Measurements from ENCODE around the gene ZNF142.

Gene ZNF142

GRCh38 chr2:218671654-218672566, 12.5 kb upstream of the ZNF142 start, which contains the start of the genes RNF25 and STK36:
Gene RNF25 (minus strand): TSS chr2:218672002. CDS start chr2:218671970, 32 bp downstream.
Gene STK36 (plus strand): TSS chr2:218672086. CDS start chr2:218672830, 744 bp downstream.
- no peaks in the 10 kb centered on the region for H3K9me3 ChIP-seq (ENCODE audit: control insufficient read depth, insufficient read depth, low read length)
- H3K36me3 ChIP-seq (ENCODE audit: control insufficient read depth, insufficient read depth, low read length), result peaks cover 10% of the 10 kb centered on the region
- no peaks in the 10 kb centered on the region for H3K27me3 ChIP-seq (ENCODE audit: control insufficient read depth, insufficient read depth, low read length)
- peak within 1 kb of the TSS; percentile 94 for H3K9ac ChIP-seq (ENCODE audit: low read depth, low read length)
- H3K4me3 ChIP-seq (ENCODE audit: low read depth, low read length), result peak within 1 kb of the TSS; percentile 99
- H3K4me1 ChIP-seq (ENCODE audit: control insufficient read depth, insufficient read depth, low read length), result no peaks in the 10 kb centered on the region

- H3K27me3 ChIP-seq (ENCODE audit: control insufficient read depth, insufficient read depth, low read length), result no peaks in the 10 kb centered on the region
- no peaks in the 10 kb centered on the region for H3K9me3 ChIP-seq (ENCODE audit: control insufficient read depth, insufficient read depth, low read length)
- no peaks in the 10 kb centered on the region for H3K4me1 ChIP-seq (ENCODE audit: control insufficient read depth, insufficient read depth, low read length)
- H3K4me3 ChIP-seq (ENCODE audit: low read depth, low read length), result peak overlapping the region; percentile 99
- H3K9ac ChIP-seq (ENCODE audit: low read depth, low read length), result peak overlapping the region; percentile 94
- peaks cover 15% of the 10 kb centered on the region for H3K36me3 ChIP-seq (ENCODE audit: control insufficient read depth, insufficient read depth, low read length)
Observed at GRCh38 chr2:218671097-218671653, 11.8 kb upstream of the ZNF142 start.

GRCh38 chr2:218664653-218665052, 5.2 kb upstream of the ZNF142 start:
- Histone ChIP-seq H3K4me1 (ENCODE audit: control insufficient read depth, insufficient read depth, low read length) (peaks cover 2% of the 10 kb centered on the region), H3K9me3 (ENCODE audit: control insufficient read depth, insufficient read depth, low read length) (no peaks in the 10 kb centered on the region), H3K4me3 (ENCODE audit: low read depth, low read length) (no peak overlapping the region), H3K9ac (ENCODE audit: low read depth, low read length) (no peak overlapping the region), H3K27me3 (ENCODE audit: control insufficient read depth, insufficient read depth, low read length) (no peaks in the 10 kb centered on the region), H3K36me3 (ENCODE audit: control insufficient read depth, insufficient read depth, low read length) (peaks cover 48% of the 10 kb centered on the region)

- Histone ChIP-seq H3K27me3 (ENCODE audit: control insufficient read depth, insufficient read depth, low read length) (no peaks in the 10 kb centered on the region), H3K36me3 (ENCODE audit: control insufficient read depth, insufficient read depth, low read length) (peaks cover 48% of the 10 kb centered on the region), H3K4me1 (ENCODE audit: control insufficient read depth, insufficient read depth, low read length) (peaks cover 2% of the 10 kb centered on the region), H3K4me3 (ENCODE audit: low read depth, low read length) (no peak overlapping the region), H3K9me3 (ENCODE audit: control insufficient read depth, insufficient read depth, low read length) (no peaks in the 10 kb centered on the region), H3K9ac (ENCODE audit: low read depth, low read length) (no peak overlapping the region)
Observed at GRCh38 chr2:218663901-218664300, 4.5 kb upstream of the ZNF142 start.

GRCh38 chr2:218662827-218663226, 3.4 kb upstream of the ZNF142 start:
- H3K4me3 ChIP-seq (ENCODE audit: low read depth, low read length), result no peak overlapping the region
- no peaks in the 10 kb centered on the region for H3K27me3 ChIP-seq (ENCODE audit: control insufficient read depth, insufficient read depth, low read length)
- no peak overlapping the region for H3K9ac ChIP-seq (ENCODE audit: low read depth, low read length)
- no peaks in the 10 kb centered on the region for H3K9me3 ChIP-seq (ENCODE audit: control insufficient read depth, insufficient read depth, low read length)
- peaks cover 2% of the 10 kb centered on the region for H3K4me1 ChIP-seq (ENCODE audit: control insufficient read depth, insufficient read depth, low read length)
- H3K36me3 ChIP-seq (ENCODE audit: control insufficient read depth, insufficient read depth, low read length), result peaks cover 45% of the 10 kb centered on the region

- peaks cover 41% of the 10 kb centered on the region for H3K36me3 ChIP-seq (ENCODE audit: control insufficient read depth, insufficient read depth, low read length)
- H3K9me3 ChIP-seq (ENCODE audit: control insufficient read depth, insufficient read depth, low read length), result no peaks in the 10 kb centered on the region
- H3K4me1 ChIP-seq (ENCODE audit: control insufficient read depth, insufficient read depth, low read length), result peaks cover 2% of the 10 kb centered on the region
- no peak overlapping the region for H3K9ac ChIP-seq (ENCODE audit: low read depth, low read length)
- H3K4me3 ChIP-seq (ENCODE audit: low read depth, low read length), result no peak overlapping the region
- H3K27me3 ChIP-seq (ENCODE audit: control insufficient read depth, insufficient read depth, low read length), result no peaks in the 10 kb centered on the region
Observed at GRCh38 chr2:218662377-218662776, 3.0 kb upstream of the ZNF142 start.

- H3K36me3 ChIP-seq (ENCODE audit: control insufficient read depth, insufficient read depth, low read length), result peaks cover 42% of the 10 kb centered on the region
Observed at GRCh38 chr2:218659988-218660358, 550 bp upstream of the ZNF142 start.

GRCh38 chr2:218658671-218659257, 659 bp downstream of the ZNF142 start:
- Histone ChIP-seq H3K36me3 (ENCODE audit: control insufficient read depth, insufficient read depth, low read length) (peaks cover 41% of the 10 kb centered on the region), H3K4me3 (ENCODE audit: low read depth, low read length) (peak overlapping the region; percentile 98), H3K4me1 (ENCODE audit: control insufficient read depth, insufficient read depth, low read length) (peaks cover 2% of the 10 kb centered on the region)

More at GRCh38 chr2:218659988-218660358, 550 bp upstream of the ZNF142 start:
- H3K27me3 ChIP-seq (ENCODE audit: control insufficient read depth, insufficient read depth, low read length), result no peaks in the 10 kb centered on the region
- H3K4me1 ChIP-seq (ENCODE audit: control insufficient read depth, insufficient read depth, low read length), result peaks cover 2% of the 10 kb centered on the region
- peak overlapping the region; percentile 87 for H3K9ac ChIP-seq (ENCODE audit: low read depth, low read length)
- H3K4me3 ChIP-seq (ENCODE audit: low read depth, low read length), result peak overlapping the region; percentile 98
- no peaks in the 10 kb centered on the region for H3K9me3 ChIP-seq (ENCODE audit: control insufficient read depth, insufficient read depth, low read length)

GRCh38 chr2:218655751-218656150, 3.7 kb downstream of the ZNF142 start:
- Histone ChIP-seq H3K27me3 (ENCODE audit: control insufficient read depth, insufficient read depth, low read length) (no peaks in the 10 kb centered on the region), H3K36me3 (ENCODE audit: control insufficient read depth, insufficient read depth, low read length) (peaks cover 40% of the 10 kb centered on the region), H3K9me3 (ENCODE audit: control insufficient read depth, insufficient read depth, low read length) (no peaks in the 10 kb centered on the region), H3K9ac (ENCODE audit: low read depth, low read length) (no peak overlapping the region), H3K4me1 (ENCODE audit: control insufficient read depth, insufficient read depth, low read length) (peaks cover 2% of the 10 kb centered on the region), H3K4me3 (ENCODE audit: low read depth, low read length) (no peak overlapping the region)

More at GRCh38 chr2:218658671-218659257, 659 bp downstream of the ZNF142 start:
- peak overlapping the region; percentile 91 for H3K9ac ChIP-seq (ENCODE audit: low read depth, low read length)
- H3K27me3 ChIP-seq (ENCODE audit: control insufficient read depth, insufficient read depth, low read length), result no peaks in the 10 kb centered on the region
- H3K9me3 ChIP-seq (ENCODE audit: control insufficient read depth, insufficient read depth, low read length), result no peaks in the 10 kb centered on the region

GRCh38 chr2:218648787-218649100, 10.7 kb downstream of the ZNF142 start:
- no peaks in the 10 kb centered on the region for H3K4me1 ChIP-seq (ENCODE audit: control insufficient read depth, insufficient read depth, low read length)
- no peaks in the 10 kb centered on the region for H3K9me3 ChIP-seq (ENCODE audit: control insufficient read depth, insufficient read depth, low read length)
- H3K27me3 ChIP-seq (ENCODE audit: control insufficient read depth, insufficient read depth, low read length), result no peaks in the 10 kb centered on the region
- no peak overlapping the region for H3K9ac ChIP-seq (ENCODE audit: low read depth, low read length)
- no peak overlapping the region for H3K4me3 ChIP-seq (ENCODE audit: low read depth, low read length)
- peaks cover 69% of the 10 kb centered on the region for H3K36me3 ChIP-seq (ENCODE audit: control insufficient read depth, insufficient read depth, low read length)

GRCh38 chr2:218648088-218648786, 11.2 kb downstream of the ZNF142 start:
- Histone ChIP-seq H3K9ac (ENCODE audit: low read depth, low read length) (no peak overlapping the region), H3K4me3 (ENCODE audit: low read depth, low read length) (no peak overlapping the region), H3K4me1 (ENCODE audit: control insufficient read depth, insufficient read depth, low read length) (no peaks in the 10 kb centered on the region), H3K27me3 (ENCODE audit: control insufficient read depth, insufficient read depth, low read length) (no peaks in the 10 kb centered on the region), H3K9me3 (ENCODE audit: control insufficient read depth, insufficient read depth, low read length) (no peaks in the 10 kb centered on the region), H3K36me3 (ENCODE audit: control insufficient read depth, insufficient read depth, low read length) (peaks cover 72% of the 10 kb centered on the region)
